HepG2 (cell line): ENCODE data around the gene LSM12. TPM values are rescaled to one million over a fixed set of nuclear protein-coding genes. Genes with fewer than 3 reads are reported as not detected.

ENCODE experiments used
- CREB1 ChIP-seq, 2 experiments: fragments of 450-650 bp in 1 of 2; IDR thresholded peaks; 2 replicates each; pipeline ENCODE4 v1.6.1; 2016 to 2017; ENCODE audit warnings: control low read depth in 1 of 2, mild to moderate bottlenecking in 1 of 2, missing compliant biosample characterization in 1 of 2, missing genetic modification characterization in 1 of 2
- IRX3 ChIP-seq: sonication (generic); formaldehyde crosslinking; IDR thresholded peaks from 2 replicates; pipeline ENCODE4 v1.8.1; 2023; ENCODE audit warnings: mild to moderate bottlenecking, low read depth, missing genetic modification reagents, borderline replicate concordance
- JDP2 ChIP-seq: sonication (generic); formaldehyde crosslinking; IDR thresholded peaks from 2 replicates; pipeline ENCODE4 v1.8.1; 2022; ENCODE audit warnings: missing genetic modification reagents, borderline replicate concordance
- MAF1 ChIP-seq: sonication (generic); formaldehyde crosslinking; IDR thresholded peaks from 2 replicates; pipeline ENCODE4 v1.5.0; 2020; ENCODE audit warnings: missing genetic modification reagents, borderline replicate concordance
- NCOR1 ChIP-seq: fragments of 200-600 bp; sonication (generic); IDR thresholded peaks from 2 replicates; pipeline ENCODE4 v1.7.0; 2017; ENCODE audit warnings: antibody characterized with exemption, low read length, borderline replicate concordance
- ONECUT2 ChIP-seq: sonication (generic); formaldehyde crosslinking; IDR thresholded peaks from 2 replicates; pipeline ENCODE4 v1.4.0; 2020; ENCODE audit warnings: missing genetic modification reagents
- SAP130 ChIP-seq: IDR thresholded peaks from 2 replicates; pipeline ENCODE4 v1.6.1; 2016; ENCODE audit warnings: low read depth
- TBX2 ChIP-seq: sonication (generic); formaldehyde crosslinking; IDR thresholded peaks from 2 replicates; pipeline ENCODE4 v1.5.0; 2020; ENCODE audit warnings: missing genetic modification reagents, mild to moderate bottlenecking, borderline replicate concordance
- ZFP36L1 ChIP-seq: sonication (generic); formaldehyde crosslinking; IDR thresholded peaks from 2 replicates; pipeline ENCODE4 v1.8.0; 2022; ENCODE audit warnings: mild to moderate bottlenecking, missing genetic modification reagents, moderate library complexity
- polyA plus RNA-seq, 8 experiments: library from polyadenylated mRNA; depleted of rRNA in 3 of 8; stranded (reverse) in 7 of 8; unstranded in 1 of 8; fragments of >200 nt; fragmentation: Illumina TruSeq in 4 of 8; extraction: Trizol in 4 of 8; gene quantifications; 2 replicates each; pipeline versions ENCODE4 v1.2.1 to v1.2.3, GENCODE V29; 2011 to 2016; ENCODE audit warnings: low read depth in 4 of 8, missing spikeins in 1 of 8, mixed read lengths in 1 of 8; ENCODE audit not compliant: insufficient read depth in 1 of 8
- total RNA-seq, 5 experiments: library from RNA; depleted of rRNA; stranded (reverse); fragments of >200 nt; fragmentation: Illumina TruSeq; extraction: Trizol; gene quantifications; 2 replicates each; pipeline ENCODE4 v1.2.3, GENCODE V29; 2016; ENCODE audit warnings: low read depth in 1 of 5
- TF ChIP-seq, protein P1 (sequence below): IDR thresholded peaks from 2 replicates; pipeline ENCODE4 v1.6.1; 2016; ENCODE audit warnings: low read depth
- TF ChIP-seq, protein P2 (sequence below): sonication (generic); formaldehyde crosslinking; conservative IDR thresholded peaks from 2 replicates; pipeline ENCODE4 v1.4.0; 2020; ENCODE audit warnings: missing genetic modification reagents
- TF ChIP-seq, protein P3 (sequence below): sonication (generic); formaldehyde crosslinking; IDR thresholded peaks from 2 replicates; pipeline ENCODE4 v1.4.0; 2020; ENCODE audit warnings: missing genetic modification reagents
- TF ChIP-seq, protein P4 (sequence below): sonication (generic); formaldehyde crosslinking; IDR thresholded peaks from 2 replicates; pipeline ENCODE4 v1.4.0; 2020; ENCODE audit warnings: missing genetic modification reagents, mild to moderate bottlenecking, borderline replicate concordance
- TF ChIP-seq, protein P5 (sequence below): sonication (generic); formaldehyde crosslinking; IDR thresholded peaks from 2 replicates; pipeline ENCODE4 v1.5.0; 2020; ENCODE audit warnings: mild to moderate bottlenecking, missing genetic modification reagents, moderate library complexity
- TF ChIP-seq, protein P6 (sequence below): sonication (generic); formaldehyde crosslinking; IDR thresholded peaks from 2 replicates; pipeline ENCODE4 v1.4.0; 2020; ENCODE audit warnings: mild to moderate bottlenecking, missing genetic modification reagents

The LSM12 gene
- total and polyA plus RNA-seq, 2 of the 13 experiments (the other 11 are each of a cell fraction or from before 2014, with no cell fraction given), result 52.8 to 55.7 TPM

DNA sequence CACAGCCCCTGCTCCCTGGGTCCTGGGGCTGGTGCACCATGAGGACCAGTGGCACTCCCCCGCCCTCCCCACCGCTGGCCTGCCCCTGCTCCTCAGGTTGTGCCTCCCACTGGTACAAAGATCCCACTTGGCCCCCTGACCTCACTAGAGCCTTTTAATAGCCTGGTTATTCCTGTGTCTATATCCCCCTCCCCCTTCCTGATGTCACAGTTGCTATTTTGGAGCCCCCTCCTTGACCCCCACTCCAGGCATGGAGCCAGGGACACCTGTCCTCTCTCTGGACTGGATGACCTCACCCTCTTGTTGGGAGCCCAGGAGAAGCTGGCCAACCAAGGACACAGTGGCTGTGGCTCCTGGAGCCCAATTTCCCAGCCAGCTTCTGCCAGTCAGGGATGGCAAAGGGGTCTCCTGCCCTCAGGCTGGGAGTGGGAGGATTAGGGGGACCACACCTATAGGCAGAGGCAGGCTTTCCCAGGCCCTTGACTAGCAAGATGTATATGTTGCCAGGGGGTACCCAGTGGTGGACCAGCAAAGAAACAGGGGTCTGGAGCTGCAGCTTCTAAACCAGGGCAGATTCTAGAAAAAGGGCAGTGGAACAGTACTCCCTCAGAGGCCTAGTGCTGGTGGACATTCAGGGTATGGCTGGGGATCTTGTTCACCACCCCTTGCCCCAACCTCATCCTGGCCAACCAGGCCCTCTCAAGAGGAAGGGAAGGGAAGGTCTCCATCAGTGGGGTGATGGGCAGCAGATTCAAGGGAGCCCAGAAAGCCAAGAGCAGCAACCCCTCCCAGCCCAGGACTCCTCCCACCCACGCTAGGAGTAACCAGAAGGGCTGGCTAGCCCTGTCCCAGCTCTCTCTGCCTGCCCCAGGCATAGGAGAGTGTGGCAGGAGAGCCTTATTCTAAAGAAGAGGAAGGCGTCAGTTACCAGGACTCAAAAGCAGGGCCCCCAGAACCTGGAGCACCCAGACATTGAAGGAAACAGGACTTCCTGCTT lies 46.1 kb upstream of the LSM12 start (continued):
- peak; percentile 24 for TF ChIP-seq SAP130 (CRISPR knock-in tag)
- TF ChIP-seq CREB1 (IDR thresholded peaks at IDR 0.05), result no peak
- TF ChIP-seq CREB1 (CRISPR knock-in tag; IDR thresholded peaks at IDR 0.05), result no peak
- TF ChIP-seq, protein P1, sequence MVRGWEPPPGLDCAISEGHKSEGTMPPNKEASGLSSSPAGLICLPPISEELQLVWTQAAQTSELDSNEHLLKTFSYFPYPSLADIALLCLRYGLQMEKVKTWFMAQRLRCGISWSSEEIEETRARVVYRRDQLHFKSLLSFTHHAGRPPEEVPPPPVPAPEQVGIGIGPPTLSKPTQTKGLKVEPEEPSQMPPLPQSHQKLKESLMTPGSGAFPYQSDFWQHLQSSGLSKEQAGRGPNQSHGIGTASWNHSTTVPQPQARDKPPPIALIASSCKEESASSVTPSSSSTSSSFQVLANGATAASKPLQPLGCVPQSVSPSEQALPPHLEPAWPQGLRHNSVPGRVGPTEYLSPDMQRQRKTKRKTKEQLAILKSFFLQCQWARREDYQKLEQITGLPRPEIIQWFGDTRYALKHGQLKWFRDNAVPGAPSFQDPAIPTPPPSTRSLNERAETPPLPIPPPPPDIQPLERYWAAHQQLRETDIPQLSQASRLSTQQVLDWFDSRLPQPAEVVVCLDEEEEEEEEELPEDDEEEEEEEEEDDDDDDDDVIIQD, result no peak
- 0 out of 2 replicates have a peak, but pooled peaks have one; percentile 24 for TF ChIP-seq NCOR1
- TF ChIP-seq, protein P2, sequence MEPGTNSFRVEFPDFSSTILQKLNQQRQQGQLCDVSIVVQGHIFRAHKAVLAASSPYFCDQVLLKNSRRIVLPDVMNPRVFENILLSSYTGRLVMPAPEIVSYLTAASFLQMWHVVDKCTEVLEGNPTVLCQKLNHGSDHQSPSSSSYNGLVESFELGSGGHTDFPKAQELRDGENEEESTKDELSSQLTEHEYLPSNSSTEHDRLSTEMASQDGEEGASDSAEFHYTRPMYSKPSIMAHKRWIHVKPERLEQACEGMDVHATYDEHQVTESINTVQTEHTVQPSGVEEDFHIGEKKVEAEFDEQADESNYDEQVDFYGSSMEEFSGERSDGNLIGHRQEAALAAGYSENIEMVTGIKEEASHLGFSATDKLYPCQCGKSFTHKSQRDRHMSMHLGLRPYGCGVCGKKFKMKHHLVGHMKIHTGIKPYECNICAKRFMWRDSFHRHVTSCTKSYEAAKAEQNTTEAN (CRISPR knock-in tag), result no peak
- no peak for TF ChIP-seq ZFP36L1
- no peak for TF ChIP-seq ONECUT2 (CRISPR knock-in tag)
- peak; percentile 44; the same call in 1 of the 2 replicates for TF ChIP-seq TBX2 (CRISPR knock-in tag)
- no peak for TF ChIP-seq MAF1 (CRISPR knock-in tag)
- TF ChIP-seq JDP2, result no peak
- TF ChIP-seq, protein P3, sequence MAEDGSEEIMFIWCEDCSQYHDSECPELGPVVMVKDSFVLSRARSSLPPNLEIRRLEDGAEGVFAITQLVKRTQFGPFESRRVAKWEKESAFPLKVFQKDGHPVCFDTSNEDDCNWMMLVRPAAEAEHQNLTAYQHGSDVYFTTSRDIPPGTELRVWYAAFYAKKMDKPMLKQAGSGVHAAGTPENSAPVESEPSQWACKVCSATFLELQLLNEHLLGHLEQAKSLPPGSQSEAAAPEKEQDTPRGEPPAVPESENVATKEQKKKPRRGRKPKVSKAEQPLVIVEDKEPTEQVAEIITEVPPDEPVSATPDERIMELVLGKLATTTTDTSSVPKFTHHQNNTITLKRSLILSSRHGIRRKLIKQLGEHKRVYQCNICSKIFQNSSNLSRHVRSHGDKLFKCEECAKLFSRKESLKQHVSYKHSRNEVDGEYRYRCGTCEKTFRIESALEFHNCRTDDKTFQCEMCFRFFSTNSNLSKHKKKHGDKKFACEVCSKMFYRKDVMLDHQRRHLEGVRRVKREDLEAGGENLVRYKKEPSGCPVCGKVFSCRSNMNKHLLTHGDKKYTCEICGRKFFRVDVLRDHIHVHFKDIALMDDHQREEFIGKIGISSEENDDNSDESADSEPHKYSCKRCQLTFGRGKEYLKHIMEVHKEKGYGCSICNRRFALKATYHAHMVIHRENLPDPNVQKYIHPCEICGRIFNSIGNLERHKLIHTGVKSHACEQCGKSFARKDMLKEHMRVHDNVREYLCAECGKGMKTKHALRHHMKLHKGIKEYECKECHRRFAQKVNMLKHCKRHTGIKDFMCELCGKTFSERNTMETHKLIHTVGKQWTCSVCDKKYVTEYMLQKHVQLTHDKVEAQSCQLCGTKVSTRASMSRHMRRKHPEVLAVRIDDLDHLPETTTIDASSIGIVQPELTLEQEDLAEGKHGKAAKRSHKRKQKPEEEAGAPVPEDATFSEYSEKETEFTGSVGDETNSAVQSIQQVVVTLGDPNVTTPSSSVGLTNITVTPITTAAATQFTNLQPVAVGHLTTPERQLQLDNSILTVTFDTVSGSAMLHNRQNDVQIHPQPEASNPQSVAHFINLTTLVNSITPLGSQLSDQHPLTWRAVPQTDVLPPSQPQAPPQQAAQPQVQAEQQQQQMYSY (CRISPR knock-in tag), result no peak
- TF ChIP-seq, protein P4, sequence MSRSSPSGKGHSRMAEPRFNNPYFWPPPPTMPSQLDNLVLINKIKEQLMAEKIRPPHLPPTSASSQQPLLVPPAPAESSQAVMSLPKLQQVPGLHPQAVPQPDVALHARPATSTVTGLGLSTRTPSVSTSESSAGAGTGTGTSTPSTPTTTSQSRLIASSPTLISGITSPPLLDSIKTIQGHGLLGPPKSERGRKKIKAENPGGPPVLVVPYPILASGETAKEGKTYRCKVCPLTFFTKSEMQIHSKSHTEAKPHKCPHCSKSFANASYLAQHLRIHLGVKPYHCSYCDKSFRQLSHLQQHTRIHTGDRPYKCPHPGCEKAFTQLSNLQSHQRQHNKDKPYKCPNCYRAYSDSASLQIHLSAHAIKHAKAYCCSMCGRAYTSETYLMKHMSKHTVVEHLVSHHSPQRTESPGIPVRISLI, result no peak; the same call in 1 of the 2 replicates
- no peak for TF ChIP-seq IRX3 (CRISPR knock-in tag)
- TF ChIP-seq, protein P5, sequence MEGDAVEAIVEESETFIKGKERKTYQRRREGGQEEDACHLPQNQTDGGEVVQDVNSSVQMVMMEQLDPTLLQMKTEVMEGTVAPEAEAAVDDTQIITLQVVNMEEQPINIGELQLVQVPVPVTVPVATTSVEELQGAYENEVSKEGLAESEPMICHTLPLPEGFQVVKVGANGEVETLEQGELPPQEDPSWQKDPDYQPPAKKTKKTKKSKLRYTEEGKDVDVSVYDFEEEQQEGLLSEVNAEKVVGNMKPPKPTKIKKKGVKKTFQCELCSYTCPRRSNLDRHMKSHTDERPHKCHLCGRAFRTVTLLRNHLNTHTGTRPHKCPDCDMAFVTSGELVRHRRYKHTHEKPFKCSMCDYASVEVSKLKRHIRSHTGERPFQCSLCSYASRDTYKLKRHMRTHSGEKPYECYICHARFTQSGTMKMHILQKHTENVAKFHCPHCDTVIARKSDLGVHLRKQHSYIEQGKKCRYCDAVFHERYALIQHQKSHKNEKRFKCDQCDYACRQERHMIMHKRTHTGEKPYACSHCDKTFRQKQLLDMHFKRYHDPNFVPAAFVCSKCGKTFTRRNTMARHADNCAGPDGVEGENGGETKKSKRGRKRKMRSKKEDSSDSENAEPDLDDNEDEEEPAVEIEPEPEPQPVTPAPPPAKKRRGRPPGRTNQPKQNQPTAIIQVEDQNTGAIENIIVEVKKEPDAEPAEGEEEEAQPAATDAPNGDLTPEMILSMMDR (CRISPR knock-in tag), result 0 out of 2 replicates have a peak, but pooled peaks have one; percentile 9
- TF ChIP-seq, protein P6, sequence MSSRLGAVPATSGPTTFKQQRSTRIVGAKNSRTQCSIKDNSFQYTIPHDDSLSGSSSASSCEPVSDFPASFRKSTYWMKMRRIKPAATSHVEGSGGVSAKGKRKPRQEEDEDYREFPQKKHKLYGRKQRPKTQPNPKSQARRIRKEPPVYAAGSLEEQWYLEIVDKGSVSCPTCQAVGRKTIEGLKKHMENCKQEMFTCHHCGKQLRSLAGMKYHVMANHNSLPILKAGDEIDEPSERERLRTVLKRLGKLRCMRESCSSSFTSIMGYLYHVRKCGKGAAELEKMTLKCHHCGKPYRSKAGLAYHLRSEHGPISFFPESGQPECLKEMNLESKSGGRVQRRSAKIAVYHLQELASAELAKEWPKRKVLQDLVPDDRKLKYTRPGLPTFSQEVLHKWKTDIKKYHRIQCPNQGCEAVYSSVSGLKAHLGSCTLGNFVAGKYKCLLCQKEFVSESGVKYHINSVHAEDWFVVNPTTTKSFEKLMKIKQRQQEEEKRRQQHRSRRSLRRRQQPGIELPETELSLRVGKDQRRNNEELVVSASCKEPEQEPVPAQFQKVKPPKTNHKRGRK (CRISPR knock-in tag), result no peak
